Mononuclear cell (primary cell): ENCODE measurements around the gene PLD2. TPM values are rescaled to one million over a fixed set of nuclear protein-coding genes. Genes with fewer than 3 reads are reported as not detected.

Source experiments
- H3K27me3 ChIP-seq: 2 replicates; pipeline ENCODE4 v1.6.0; 2011; ENCODE audit warnings: low read length, control low read depth; ENCODE audit not compliant: insufficient read depth
- H3K4me1 ChIP-seq: 2 replicates; pipeline ENCODE4 v1.5.1; 2011; ENCODE audit warnings: mild to moderate bottlenecking, low read length, control low read depth; ENCODE audit not compliant: insufficient read depth
- H3K4me3 ChIP-seq: 2 replicates; pipeline ENCODE4 v1.5.1; 2011; ENCODE audit warnings: mild to moderate bottlenecking, low read length, moderate library complexity
- H3K9me3 ChIP-seq: 2 replicates; pipeline ENCODE4 v1.5.1; 2011; ENCODE audit warnings: low read depth, mild to moderate bottlenecking, control low read depth, low read length
- total RNA-seq: library from RNA; depleted of rRNA; stranded (reverse); fragments of >200 nt; gene quantifications from one replicate; pipeline ENCODE4 v1.2.3, GENCODE V29; 2012

PLD2 gene
- total RNA-seq, 1 donor = 7.9 TPM

DNA sequence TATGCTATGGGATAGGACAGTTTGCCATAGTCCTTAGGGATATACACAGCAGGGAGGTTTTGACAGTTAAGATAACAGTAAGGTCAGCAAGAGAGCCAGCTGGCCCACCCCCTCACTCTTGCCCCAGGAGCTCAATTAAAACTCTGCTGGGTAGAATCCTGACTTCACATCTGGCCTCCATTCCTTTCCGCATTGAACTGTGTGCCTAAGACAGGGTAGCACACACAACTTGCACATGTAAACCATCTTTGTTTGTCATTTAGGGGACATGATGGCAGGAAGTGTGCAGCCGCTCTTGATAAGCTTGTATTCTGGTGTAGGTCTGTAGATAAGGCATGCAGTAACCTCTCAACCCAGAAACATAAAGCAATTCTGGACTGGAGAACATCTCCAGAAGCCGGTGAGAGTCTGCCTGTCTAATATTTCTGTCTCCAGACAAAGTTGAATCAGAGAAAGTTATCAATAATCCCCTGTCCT, 31.4 kb downstream of the PLD2 start:
- no peak overlapping the region for H3K4me3 ChIP-seq
- H3K27me3 ChIP-seq = no peaks in the 10 kb centered on the region
- H3K9me3 ChIP-seq = no peaks in the 10 kb centered on the region
- H3K4me1 ChIP-seq = peaks cover 56% of the 10 kb centered on the region

DNA sequence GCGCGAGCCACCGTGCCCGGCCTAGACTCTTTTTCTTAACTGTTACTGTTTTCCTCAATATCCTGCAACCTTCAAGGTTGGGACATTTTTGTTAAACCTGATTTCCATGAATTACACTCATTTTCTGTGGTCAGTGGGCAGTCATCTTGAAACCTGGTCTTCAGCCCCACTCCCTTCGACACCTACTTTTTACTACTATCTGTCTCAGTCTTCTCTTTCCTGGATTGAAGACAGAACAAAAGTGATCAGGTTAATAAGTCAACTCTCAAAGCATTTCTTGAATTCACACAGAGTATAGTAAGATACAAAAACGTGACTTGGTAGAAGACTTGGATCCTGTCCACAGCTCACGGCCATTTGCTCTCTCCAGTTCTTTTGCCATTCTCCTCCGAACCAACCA, 32.3 kb downstream of the PLD2 start:
- H3K27me3 ChIP-seq = no peaks in the 10 kb centered on the region
- H3K9me3 ChIP-seq = no peaks in the 10 kb centered on the region
- H3K4me3 ChIP-seq = no peak overlapping the region
- H3K4me1 ChIP-seq = peaks cover 57% of the 10 kb centered on the region

DNA sequence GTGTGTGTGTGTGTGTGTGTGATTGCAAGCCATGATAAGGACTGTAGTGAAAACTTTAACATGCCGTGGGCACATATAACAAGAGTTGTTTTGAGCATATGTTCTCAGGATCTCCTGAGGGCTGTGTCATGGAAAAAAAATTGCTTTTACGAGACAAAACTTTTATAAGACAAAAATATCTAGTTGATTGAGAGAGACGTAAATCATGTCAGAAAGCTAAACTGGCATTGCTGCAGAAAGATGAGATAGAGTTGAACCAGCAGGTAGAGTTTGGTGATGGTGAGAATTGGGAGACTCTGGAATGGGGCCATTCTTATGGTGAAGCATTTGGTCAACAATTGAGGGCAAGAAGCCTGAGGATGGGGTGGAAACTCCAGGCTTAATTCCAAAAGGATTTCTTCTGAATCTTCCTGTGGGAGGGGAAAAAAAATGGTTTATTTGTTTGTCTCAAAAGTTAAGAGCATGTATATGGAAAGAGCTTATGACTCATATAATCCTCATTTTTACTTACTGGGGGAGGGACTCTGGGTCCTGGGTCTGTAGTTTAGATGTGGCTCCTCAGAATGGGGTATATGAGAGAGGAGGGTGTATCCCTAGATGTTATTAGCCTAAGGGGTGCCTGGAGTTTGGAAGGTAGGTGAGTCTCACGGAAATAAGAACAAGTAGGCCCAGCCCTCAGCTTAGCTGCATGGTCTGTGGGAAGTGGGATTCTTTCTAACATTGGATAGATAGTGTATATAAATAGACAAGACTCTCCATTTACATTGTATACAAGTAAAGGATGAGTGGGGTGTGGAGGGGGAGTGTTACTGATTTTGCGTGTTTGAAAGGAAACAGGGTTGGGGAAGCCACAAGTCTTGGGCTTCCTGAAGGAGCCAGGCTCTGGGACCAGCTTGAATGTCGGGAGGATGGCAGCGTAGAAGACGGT, 33.3 kb downstream of the PLD2 start:
- H3K4me1 ChIP-seq = peaks cover 57% of the 10 kb centered on the region
- H3K9me3 ChIP-seq = no peaks in the 10 kb centered on the region
- no peak overlapping the region for H3K4me3 ChIP-seq
- no peaks in the 10 kb centered on the region for H3K27me3 ChIP-seq

DNA sequence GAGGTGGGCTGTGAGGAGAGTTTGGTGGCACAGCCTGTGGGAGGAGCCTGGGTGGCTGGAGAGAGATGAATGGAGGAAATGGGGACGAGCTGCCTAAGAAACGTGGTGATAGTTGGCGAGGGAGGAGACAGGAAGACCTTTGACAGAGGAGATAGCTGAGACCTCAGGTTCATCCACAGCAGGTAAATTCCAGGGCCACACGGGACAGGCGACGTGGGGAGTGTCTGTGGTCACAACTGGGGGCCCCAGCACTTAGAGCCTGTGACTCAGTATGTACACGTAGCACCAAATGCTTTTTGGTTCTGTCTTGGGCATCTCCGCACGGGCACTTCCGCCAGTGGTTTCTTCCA, 33.9 kb downstream of the PLD2 start:
- Histone ChIP-seq H3K9me3 (no peaks in the 10 kb centered on the region), H3K27me3 (no peaks in the 10 kb centered on the region), H3K4me1 (peaks cover 57% of the 10 kb centered on the region), H3K4me3 (no peak overlapping the region)

DNA sequence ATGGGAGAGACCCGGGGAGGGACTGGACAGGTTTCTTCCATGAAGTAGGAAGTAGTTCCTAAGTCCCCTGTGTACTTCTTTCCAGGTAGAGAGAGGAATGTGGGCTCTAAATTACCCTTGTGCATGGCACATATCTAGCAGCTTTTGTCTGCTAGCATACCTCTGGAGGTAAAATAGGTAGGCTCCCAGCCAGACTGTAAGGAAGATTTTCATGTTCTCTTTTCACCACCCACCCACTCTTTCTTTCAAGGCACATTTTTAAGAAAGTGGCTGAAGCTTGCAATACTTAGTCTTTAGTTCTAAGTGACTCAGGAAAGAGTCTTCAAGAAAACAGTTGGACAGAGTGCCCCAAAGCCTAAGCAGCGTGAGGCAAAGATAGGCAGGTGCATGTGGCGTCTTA, 35.4 kb downstream of the PLD2 start:
- peaks cover 57% of the 10 kb centered on the region for H3K4me1 ChIP-seq
- H3K27me3 ChIP-seq = no peaks in the 10 kb centered on the region
- no peak overlapping the region for H3K4me3 ChIP-seq
- H3K9me3 ChIP-seq = no peaks in the 10 kb centered on the region

DNA sequence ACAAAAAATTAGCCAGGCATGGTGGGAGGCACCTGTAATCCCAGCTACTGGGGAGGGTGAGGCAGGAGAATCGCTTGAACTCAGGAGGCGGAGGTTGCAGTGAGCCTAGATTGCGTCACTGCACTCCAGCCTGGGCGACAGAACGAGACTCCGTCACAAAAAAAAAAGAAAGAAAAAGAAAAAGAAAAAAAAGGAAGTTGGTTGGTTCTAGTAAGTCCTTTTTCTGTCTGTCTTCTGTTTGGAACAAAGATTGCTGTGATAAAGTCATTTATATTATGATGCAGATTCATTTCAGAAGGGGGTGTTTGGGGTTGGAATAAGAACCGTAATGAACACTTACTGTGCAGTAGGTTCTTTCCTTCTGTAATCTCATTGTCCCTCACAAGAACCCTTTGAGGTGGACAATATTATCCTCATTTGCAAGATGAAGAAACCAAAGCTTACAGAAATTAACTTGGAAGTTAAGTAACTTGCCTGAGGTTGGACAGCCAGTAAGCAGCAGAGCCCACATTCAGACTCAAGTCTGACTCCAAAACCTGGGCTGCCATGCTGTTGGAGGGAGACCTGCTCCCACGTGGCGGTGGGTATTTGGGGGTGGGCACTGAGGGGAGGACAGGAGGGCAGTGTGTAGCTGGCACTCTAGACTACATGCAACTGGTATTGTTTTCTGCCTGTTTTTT, 36.5 kb downstream of the PLD2 start:
- peaks cover 57% of the 10 kb centered on the region for H3K4me1 ChIP-seq
- H3K27me3 ChIP-seq = no peaks in the 10 kb centered on the region
- H3K9me3 ChIP-seq = no peaks in the 10 kb centered on the region
- H3K4me3 ChIP-seq = no peak overlapping the region

DNA sequence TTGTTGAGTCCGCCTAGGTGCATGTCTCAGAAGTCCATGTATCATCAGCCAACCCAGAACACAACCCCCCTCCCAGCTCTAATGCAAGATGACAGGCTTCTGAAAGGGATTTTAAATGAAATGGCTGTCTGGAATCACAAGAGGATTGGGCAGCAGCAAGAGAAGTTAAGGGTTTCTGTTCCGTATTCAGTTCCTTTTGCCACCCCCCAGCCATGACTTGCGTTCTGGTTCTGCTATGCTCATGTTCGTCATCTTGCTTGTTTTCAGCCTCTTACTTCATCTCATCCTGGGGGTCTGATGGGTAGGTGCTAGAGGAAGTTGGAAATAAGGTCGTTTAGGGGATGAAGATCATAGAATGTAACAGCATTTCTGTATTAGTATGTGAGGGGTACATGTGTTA, 38.2 kb downstream of the PLD2 start:
- Histone ChIP-seq H3K4me1 (peaks cover 61% of the 10 kb centered on the region), H3K4me3 (no peak overlapping the region), H3K27me3 (no peaks in the 10 kb centered on the region), H3K9me3 (no peaks in the 10 kb centered on the region)

DNA sequence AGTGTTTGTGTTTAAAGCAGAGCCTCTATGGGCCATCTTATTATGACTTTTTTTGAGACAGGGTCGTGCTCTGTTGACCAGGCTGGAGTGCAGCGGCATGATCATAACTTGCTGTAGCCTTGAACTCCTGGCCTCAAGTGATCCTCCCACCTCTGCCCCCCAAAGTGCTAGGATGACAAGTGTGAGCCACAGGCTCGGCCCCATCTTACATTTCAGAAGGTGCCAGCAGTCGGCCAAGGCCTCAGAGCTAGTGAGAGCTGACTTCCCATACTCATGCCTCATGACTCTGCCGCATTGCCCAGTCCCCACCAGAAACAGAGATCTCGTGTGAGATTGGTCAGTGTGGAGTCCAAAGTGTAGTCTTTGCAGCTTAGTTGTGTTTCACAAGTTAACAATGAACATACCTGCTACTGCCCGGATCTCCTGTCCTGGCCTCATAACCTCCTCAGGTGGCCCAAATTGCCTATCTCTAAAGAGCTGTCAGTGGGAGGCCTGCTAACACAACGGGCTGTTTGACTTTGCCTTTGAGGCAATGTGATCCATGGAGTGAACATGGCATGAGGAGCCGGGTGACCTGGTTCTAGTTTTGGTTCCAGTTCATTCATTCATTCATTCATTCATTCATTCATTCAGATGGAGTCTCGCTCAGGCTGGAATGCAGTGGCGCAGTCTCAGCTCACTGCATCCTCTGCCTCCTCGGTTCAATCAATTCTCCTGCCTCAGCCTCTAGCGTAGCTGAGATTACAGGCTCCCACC, 39.9 kb downstream of the PLD2 start:
- Histone ChIP-seq H3K27me3 (no peaks in the 10 kb centered on the region), H3K4me1 (peaks cover 65% of the 10 kb centered on the region), H3K4me3 (no peak overlapping the region), H3K9me3 (no peaks in the 10 kb centered on the region)

DNA sequence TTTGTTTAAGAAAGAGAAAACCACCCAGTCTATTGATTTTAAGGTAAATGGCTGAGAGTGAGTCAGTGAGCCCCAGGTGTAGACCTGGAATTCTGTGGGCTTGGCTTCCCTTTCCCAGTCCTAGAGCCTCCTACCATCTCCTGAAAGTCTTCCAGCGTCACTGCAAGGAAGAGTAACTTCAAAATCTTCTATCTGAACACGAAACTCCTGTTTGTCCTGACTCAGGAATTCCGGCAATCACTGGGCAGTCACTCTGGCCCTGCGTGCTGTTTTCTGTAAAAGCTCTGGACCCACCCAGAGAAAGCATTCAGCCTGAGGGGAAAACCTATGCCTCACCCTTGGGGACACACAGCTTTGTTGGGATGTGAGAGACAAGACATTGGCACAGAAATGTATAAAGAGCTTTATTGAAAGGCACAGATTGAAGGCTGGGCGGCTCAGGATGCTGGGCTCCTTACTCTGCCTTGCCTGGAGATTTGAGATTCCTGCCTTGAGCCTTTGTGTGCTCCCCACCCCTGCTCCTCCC, 42.1 kb downstream of the PLD2 start:
- no peaks in the 10 kb centered on the region for H3K9me3 ChIP-seq
- H3K4me3 ChIP-seq = no peak overlapping the region
- H3K4me1 ChIP-seq = peaks cover 45% of the 10 kb centered on the region
- no peaks in the 10 kb centered on the region for H3K27me3 ChIP-seq

DNA sequence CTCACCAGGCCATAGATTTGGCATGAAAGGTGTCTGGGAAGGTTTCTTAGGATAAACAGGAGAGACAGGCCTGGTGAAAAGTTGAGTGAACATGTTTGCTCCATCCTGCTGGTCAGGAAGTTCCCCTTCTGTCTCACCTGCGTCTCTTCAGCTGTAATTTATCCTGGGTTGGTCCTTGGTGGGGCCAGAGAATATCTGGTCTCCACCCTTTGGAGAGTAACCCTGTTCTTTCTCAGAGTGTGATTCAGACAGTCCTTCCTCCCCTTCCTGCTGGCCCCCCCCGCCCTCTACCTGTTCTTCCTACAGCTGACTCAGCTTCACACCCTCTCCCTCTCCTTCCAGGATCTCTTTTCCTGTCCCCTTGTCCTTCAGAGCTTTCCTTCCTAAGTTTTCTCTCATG, 43.3 kb downstream of the PLD2 start:
- no peaks in the 10 kb centered on the region for H3K9me3 ChIP-seq
- H3K27me3 ChIP-seq = no peaks in the 10 kb centered on the region
- H3K4me1 ChIP-seq = peaks cover 33% of the 10 kb centered on the region
- no peak overlapping the region for H3K4me3 ChIP-seq

DNA sequence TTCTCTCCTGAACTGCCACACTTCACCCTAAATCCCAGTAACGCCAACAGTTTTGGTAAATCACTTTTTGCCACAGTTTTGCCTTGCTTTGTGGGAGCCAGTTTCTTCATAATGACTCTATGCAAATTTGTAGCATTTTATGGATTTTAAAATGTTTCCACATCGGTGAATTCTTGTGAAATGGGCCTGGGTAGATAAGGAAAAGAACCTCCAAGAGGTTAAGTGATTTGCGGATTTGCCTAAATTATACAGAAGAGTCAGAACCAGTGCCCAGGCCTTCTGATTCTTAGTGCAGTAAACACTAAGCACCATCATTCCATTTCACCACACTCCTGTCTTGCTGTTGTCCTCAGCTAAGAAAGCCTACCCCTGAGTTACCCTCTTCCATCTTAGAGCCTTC, 44.1 kb downstream of the PLD2 start:
- H3K4me3 ChIP-seq = no peak overlapping the region
- H3K4me1 ChIP-seq = peaks cover 25% of the 10 kb centered on the region
- H3K9me3 ChIP-seq = no peaks in the 10 kb centered on the region
- H3K27me3 ChIP-seq = no peaks in the 10 kb centered on the region

DNA sequence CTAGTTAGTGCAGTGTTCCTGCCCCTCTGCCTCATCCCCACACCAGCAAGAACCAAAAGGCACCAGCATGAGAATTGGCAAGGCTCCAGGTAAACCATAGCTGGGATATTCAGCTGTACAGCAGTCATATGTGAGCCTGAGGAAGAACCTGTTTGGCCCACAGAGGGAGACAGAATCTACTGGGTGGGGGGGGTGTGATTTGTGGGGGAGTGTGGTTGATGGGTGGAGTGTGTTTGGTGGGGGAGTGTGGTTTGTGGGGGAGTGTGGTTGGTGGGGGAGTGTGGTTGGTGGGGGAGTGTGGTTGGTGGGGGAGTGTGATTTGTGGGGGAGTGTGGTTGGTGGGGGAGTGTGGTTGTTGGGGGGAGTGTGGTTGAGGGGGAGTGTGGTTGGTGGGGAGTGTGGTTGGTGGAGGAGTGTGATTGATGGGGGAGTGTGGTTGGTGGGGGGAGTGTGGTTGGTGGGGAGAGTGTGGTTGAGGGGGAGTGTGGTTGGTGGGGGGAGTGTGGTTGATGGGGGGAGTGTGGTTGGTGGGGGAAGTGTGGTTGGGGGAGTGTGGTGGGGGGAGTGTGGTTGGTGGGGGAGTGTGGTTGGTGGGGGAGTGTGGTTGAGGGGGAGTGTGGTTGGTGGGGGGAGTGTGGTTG, 45.7 kb downstream of the PLD2 start:
- Histone ChIP-seq H3K4me3 (no peak overlapping the region), H3K9me3 (no peaks in the 10 kb centered on the region), H3K27me3 (no peaks in the 10 kb centered on the region), H3K4me1 (peaks cover 23% of the 10 kb centered on the region)

DNA sequence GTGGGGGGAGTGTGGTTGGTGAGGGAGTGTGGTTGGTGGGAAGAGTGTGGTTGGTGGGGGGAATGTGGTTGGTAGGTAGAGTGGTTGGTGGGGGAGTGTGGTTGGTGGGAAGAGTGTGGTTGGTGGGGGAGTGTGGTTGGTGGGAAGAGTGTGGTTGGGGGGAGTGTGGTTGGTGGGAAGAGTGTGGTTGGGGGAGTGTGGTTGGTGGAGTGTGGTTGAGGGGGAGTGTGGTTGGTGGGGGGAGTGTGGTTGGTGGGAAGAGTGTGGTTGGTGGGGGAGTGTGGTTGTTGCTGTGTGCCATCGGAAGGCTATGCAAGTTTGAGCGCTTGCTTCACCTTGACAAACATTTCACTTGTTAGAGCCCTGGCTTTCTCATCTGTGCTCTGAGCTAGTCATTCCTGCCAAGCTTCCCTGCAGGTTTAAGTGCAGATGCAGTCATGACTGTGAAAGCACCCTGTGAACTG, 46.3 kb downstream of the PLD2 start:
- no peaks in the 10 kb centered on the region for H3K9me3 ChIP-seq
- H3K27me3 ChIP-seq = no peaks in the 10 kb centered on the region
- no peak overlapping the region for H3K4me3 ChIP-seq
- H3K4me1 ChIP-seq = peaks cover 29% of the 10 kb centered on the region

DNA sequence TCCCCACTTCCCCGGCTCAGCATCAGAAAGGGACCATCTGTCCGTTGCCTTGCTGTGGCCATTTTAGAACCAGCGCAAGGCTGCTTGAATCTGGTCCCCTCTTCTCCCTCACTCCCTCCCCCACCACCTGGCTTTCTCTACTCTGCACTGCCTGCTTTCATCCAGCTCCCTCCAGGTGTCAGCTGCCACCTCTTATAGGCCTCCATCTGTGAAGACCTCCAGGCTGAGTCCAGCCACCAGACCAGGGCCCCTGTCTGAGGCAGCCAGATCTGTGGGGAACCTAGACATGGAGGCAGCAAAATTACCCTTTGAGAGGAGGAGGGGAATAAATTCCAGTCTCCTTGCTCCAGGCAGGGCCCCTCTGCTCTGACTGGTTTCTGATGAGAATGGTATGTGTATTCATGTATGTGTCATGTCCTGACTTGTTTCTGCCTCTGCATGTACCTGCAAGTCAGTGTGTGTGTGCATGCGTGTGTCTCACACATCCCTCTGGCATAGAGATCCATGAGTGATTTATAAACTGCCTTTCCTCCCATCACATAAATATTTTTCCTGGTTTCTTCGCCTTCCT, 47.2 kb downstream of the PLD2 start:
- Histone ChIP-seq H3K4me3 (no peak overlapping the region), H3K27me3 (no peaks in the 10 kb centered on the region), H3K9me3 (no peaks in the 10 kb centered on the region), H3K4me1 (peaks cover 32% of the 10 kb centered on the region)
